SK-N-SH (cell line): ENCODE data around the gene FHL2.
"Not testable (repeated sequence)": the region's sequence is repeated elsewhere in the genome, so short reads cannot be mapped to it uniquely, and the experiment has no call there.

ENCODE experiments used
- CTCF ChIP-seq: fragments of 200-600 bp; sonication (generic); IDR thresholded peaks from 2 replicates; pipeline ENCODE4 v1.6.1; 2017; ENCODE audit warnings: antibody characterized with exemption, mild to moderate bottlenecking, moderate library complexity
- EP300 ChIP-seq, 2 experiments: IDR thresholded peaks; 2 replicates each; pipeline versions ENCODE4 v1.4.0 to v1.6.1; 2012; ENCODE audit warnings: borderline replicate concordance in 1 of 2, low read depth in 1 of 2, low read length in 1 of 2
- JUND ChIP-seq: IDR thresholded peaks from 2 replicates; pipeline ENCODE4 v1.4.0; 2012
- RFX5 ChIP-seq: IDR thresholded peaks from 2 replicates; pipeline ENCODE4 v1.6.1; 2012; ENCODE audit warnings: mild to moderate bottlenecking, improper control_type of control experiment, low read length
- TAF1 ChIP-seq: IDR thresholded peaks from 2 replicates; pipeline ENCODE4 v1.6.1; 2012; ENCODE audit warnings: low read depth, mild to moderate bottlenecking, low read length, moderate library complexity, borderline replicate concordance
- TEAD4 ChIP-seq: IDR thresholded peaks from 2 replicates; pipeline ENCODE4 v1.4.0; 2012; ENCODE audit warnings: mild to moderate bottlenecking, borderline replicate concordance; ENCODE audit not compliant: insufficient read depth
- USF2 ChIP-seq: fragments of 150-350 bp; IDR thresholded peaks from 2 replicates; pipeline ENCODE4 v1.6.1; 2017; ENCODE audit warnings: antibody characterized with exemption, low read length, low read depth, borderline replicate concordance
- YY1 ChIP-seq: IDR thresholded peaks from 2 replicates; pipeline ENCODE4 v1.4.0; 2012; ENCODE audit warnings: low read depth, mild to moderate bottlenecking

GRCh38 chr2:105424836-105425235 is 26.0 kb upstream of the FHL2 start:
- not testable (repeated sequence) for TF ChIP-seq EP300 (IDR thresholded peaks at IDR 0.05; ENCODE audit: borderline replicate concordance in 1 of 2, low read depth in 1 of 2, low read length in 1 of 2); USF2; CTCF; TEAD4; TAF1; YY1; JUND; RFX5
